OCI-LY7 (cell line): ENCODE data around the gene SLC13A3. TPM values are rescaled to one million over a fixed set of nuclear protein-coding genes. Genes with fewer than 3 reads are reported as not detected.
A peak's percentile ranks its signal among the peaks of the same experiment; 100 is the strongest.

Source experiments
- BruUV-seq: library from RNA; stranded (reverse); fragments of 400-500 nt; replicated peaks from 2 replicates; lab custom pipeline; 2021; lab: Mats Ljungman, UMichigan
- CTCF ChIA-PET: fragments of 300-600 bp; sonication (Branson Sonifier 250); formaldehyde crosslinking; loops from one replicate; lab custom pipeline; 2022; ENCODE audit warnings: antibody characterized with exemption; ENCODE audit not compliant: unreplicated experiment; lab: Charles Lee
- POLR2A ChIA-PET: fragments of 300-600 bp; sonication (Branson Sonifier 250); formaldehyde crosslinking; loops from one replicate; lab custom pipeline; 2022; ENCODE audit warnings: antibody characterized with exemption; lab: Charles Lee
- DNase-seq: peaks from one replicate; pipeline ENCODE4 v3.0.0-alpha.2; 2015; ENCODE audit warnings: low spot score
- H2AFZ ChIP-seq: fragments of 200-600 bp; sonication (generic), shearing (Covaris generic); 2 replicates; pipeline ENCODE4 v1.6.1; 2014; ENCODE audit warnings: mild to moderate bottlenecking, antibody characterized with exemption, low read length, moderate library complexity
- H3K27ac ChIP-seq: fragments of 200-600 bp; sonication (generic); 2 replicates; pipeline ENCODE4 v1.5.1; 2014; ENCODE audit warnings: mixed run types, low read depth, mild to moderate bottlenecking, moderate library complexity, low read length, inconsistent platforms; ENCODE audit not compliant: poor library complexity, severe bottlenecking
- H3K36me3 ChIP-seq: fragments of 200-600 bp; sonication (generic); 2 replicates; pipeline ENCODE4 v1.6.1; 2014; ENCODE audit warnings: mild to moderate bottlenecking, antibody characterized with exemption, low read length, moderate library complexity, mixed read lengths; ENCODE audit not compliant: insufficient read depth
- H3K4me1 ChIP-seq: fragments of 200-600 bp; sonication (generic); 2 replicates; pipeline ENCODE4 v1.5.1; 2014; ENCODE audit warnings: mild to moderate bottlenecking, low read length; ENCODE audit not compliant: insufficient read depth, poor library complexity, severe bottlenecking
- H3K4me2 ChIP-seq: fragments of 200-600 bp; sonication (generic); 2 replicates; pipeline ENCODE4 v1.6.1; 2014; ENCODE audit warnings: mild to moderate bottlenecking, low read length
- H3K4me3 ChIP-seq: fragments of 200-600 bp; sonication (generic); 2 replicates; pipeline ENCODE4 v1.5.1; 2014; ENCODE audit warnings: mild to moderate bottlenecking, low read depth, low read length; ENCODE audit not compliant: poor library complexity, severe bottlenecking
- H3K79me2 ChIP-seq: fragments of 200-600 bp; sonication (generic); 2 replicates; pipeline ENCODE4 v1.6.1; 2016; ENCODE audit warnings: low read depth, mild to moderate bottlenecking, low read length, moderate library complexity, mixed read lengths; ENCODE audit not compliant: insufficient read depth
- H3K9me2 ChIP-seq: fragments of 200-600 bp; sonication (generic); 2 replicates; pipeline ENCODE4 v1.6.1; 2016; ENCODE audit warnings: mild to moderate bottlenecking, low read length, mixed read lengths; ENCODE audit not compliant: insufficient read depth
- H3K9me3 ChIP-seq: fragments of 200-600 bp; sonication (generic); 2 replicates; pipeline ENCODE4 v1.6.1; 2014; ENCODE audit warnings: mild to moderate bottlenecking, mixed run types, low read length, mixed read lengths
- H4K20me1 ChIP-seq: fragments of 200-600 bp; sonication (generic); 2 replicates; pipeline ENCODE4 v1.6.1; 2014; ENCODE audit warnings: mild to moderate bottlenecking, antibody characterized with exemption, low read length, moderate library complexity, mixed read lengths; ENCODE audit not compliant: insufficient read depth
- EZH2phosphoT487 ChIP-seq: fragments of 200-600 bp; sonication (generic); IDR thresholded peaks from 2 replicates; pipeline ENCODE4 v1.6.1; 2018; ENCODE audit warnings: low read depth, borderline replicate concordance, mild to moderate bottlenecking, mixed run types, antibody characterized with exemption, low read length, moderate library complexity, mixed read lengths
- intact Hi-C: fragments of 100-400 bp; cut with micrococcal nuclease; formaldehyde crosslinking; loops from one replicate; pipeline ENCODE4 v1.10.0; 2022; ENCODE audit not compliant: unreplicated experiment
- total RNA-seq, 2 experiments: library from RNA; depleted of rRNA in 1 of 2; stranded (reverse); fragments of >200 nt in 1 of 2; shearing (Covaris generic) in 1 of 2; gene quantifications; 2 replicates each; pipeline ENCODE4 v1.2.3, GENCODE V29; 2014 to 2022
- TF ChIP-seq, protein P1 (sequence below): fragments of 200-600 bp; sonication (generic); conservative IDR thresholded peaks from 2 replicates; pipeline ENCODE4 v1.5.1; 2014; ENCODE audit warnings: mild to moderate bottlenecking, antibody characterized with exemption, low read length, moderate library complexity, mixed read lengths

Gene SLC13A3
- total RNA-seq, 2 experiments from 2014 or later = not detected

DNA sequence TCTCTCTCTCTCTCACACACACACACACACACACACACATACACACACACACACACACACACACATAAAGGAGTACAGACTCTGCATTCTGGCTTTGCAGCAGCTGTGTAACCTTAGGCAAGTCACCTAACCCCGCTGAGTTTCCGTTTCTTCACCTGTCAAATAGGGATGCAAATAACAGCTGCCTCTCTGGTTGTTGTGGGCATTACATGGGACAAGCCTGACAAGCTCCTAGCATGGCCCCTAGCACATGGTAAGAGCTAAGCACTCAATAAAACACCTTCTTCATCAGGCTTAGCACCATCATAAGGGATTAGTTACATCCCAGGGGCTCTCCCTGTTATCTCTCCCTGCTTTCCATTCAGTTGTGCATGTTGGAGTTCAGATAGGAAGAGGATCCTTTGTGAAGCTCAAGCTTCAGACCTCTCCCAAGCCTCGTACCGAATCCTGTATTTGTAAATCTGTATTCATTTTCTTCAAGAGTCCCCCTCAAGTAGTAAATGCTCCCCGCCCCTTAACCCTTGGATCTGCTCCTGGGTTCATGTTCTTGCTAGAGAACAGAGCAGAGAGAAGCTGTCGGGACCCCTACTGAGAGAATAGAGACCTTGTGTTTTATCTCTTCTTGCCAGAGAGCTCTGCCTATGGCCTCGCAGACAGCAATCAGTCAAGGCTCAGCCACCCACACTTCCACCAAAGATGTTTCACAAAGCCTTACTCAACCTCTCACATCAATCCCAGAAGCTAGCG is 2.2 kb downstream of the SLC13A3 start:
- Histone ChIP-seq H3K4me3 (no peak overlapping the region), H3K9me2 (no peaks in the 10 kb centered on the region), H3K4me1 (no peaks in the 10 kb centered on the region), H3K36me3 (no peaks in the 10 kb centered on the region), H4K20me1 (no peaks in the 10 kb centered on the region), H2AFZ (no peak overlapping the region), H3K27ac (no peak overlapping the region), H3K9me3 (no peaks in the 10 kb centered on the region), H3K79me2 (no peaks in the 10 kb centered on the region), H3K4me2 (no peak overlapping the region)
- TF ChIP-seq, protein P1, sequence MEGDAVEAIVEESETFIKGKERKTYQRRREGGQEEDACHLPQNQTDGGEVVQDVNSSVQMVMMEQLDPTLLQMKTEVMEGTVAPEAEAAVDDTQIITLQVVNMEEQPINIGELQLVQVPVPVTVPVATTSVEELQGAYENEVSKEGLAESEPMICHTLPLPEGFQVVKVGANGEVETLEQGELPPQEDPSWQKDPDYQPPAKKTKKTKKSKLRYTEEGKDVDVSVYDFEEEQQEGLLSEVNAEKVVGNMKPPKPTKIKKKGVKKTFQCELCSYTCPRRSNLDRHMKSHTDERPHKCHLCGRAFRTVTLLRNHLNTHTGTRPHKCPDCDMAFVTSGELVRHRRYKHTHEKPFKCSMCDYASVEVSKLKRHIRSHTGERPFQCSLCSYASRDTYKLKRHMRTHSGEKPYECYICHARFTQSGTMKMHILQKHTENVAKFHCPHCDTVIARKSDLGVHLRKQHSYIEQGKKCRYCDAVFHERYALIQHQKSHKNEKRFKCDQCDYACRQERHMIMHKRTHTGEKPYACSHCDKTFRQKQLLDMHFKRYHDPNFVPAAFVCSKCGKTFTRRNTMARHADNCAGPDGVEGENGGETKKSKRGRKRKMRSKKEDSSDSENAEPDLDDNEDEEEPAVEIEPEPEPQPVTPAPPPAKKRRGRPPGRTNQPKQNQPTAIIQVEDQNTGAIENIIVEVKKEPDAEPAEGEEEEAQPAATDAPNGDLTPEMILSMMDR = no peak
- TF ChIP-seq EZH2phosphoT487 = no peak
- POLR2A ChIA-PET = interaction anchor here (0.7 kb wide), 1 partner anchor 55 kb away, joined by 3 read pairs; no protein-coding TSS in a partner anchor
- BruUV-seq = no TSS peak
- intact Hi-C loops = no loop called here
- peak; percentile 10 for DNase-seq
- CTCF ChIA-PET = no interaction called here

DNA sequence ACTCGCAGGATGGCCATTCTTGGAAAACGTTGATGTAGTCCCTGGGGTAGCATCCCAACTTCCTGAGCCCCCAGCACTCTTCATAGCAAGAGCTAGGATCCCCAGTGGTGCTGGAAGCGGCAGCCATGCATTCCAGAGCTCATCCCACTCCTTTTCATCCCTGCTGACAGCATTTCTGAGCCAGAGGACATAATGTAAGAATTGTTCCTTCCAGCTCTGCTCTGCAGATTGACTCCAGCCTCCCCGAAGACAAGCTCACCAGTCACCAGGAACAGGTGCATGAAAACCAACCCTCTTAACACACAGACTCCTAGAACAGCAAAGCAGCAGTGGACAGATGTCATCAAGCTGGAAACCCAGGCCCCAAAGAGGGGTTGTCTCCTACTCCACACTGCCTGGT is 3.8 kb downstream of the SLC13A3 start:
- H3K9me3 ChIP-seq = no peaks in the 10 kb centered on the region
- H2AFZ ChIP-seq = no peak overlapping the region
- intact Hi-C loops = no loop called here
- no peak overlapping the region for H3K4me3 ChIP-seq
- no peak overlapping the region for H3K27ac ChIP-seq
- no peak overlapping the region for H3K4me2 ChIP-seq
- no peaks in the 10 kb centered on the region for H4K20me1 ChIP-seq
- no peaks in the 10 kb centered on the region for H3K9me2 ChIP-seq
- no peak for DNase-seq
- no peaks in the 10 kb centered on the region for H3K4me1 ChIP-seq
- ChIA-PET CTCF (no interaction called here), POLR2A (no interaction called here)
- no peaks in the 10 kb centered on the region for H3K36me3 ChIP-seq
- no peaks in the 10 kb centered on the region for H3K79me2 ChIP-seq
- BruUV-seq = no TSS peak
- TF ChIP-seq, protein P1 = no peak
- no peak for TF ChIP-seq EZH2phosphoT487
